ENCODE results near the gene CAAP1. TPM values are rescaled to one million over a fixed set of nuclear protein-coding genes. Genes with fewer than 3 reads are reported as not detected.
A peak's percentile ranks its signal among the peaks of the same experiment; 100 is the strongest.

CAAP1 gene
- total RNA-seq, 1 donor from 2014 or later = 26.3 TPM

- peak; percentile 80 for DNase-seq (ENCODE audit: low read depth)
- no peak for TF ChIP-seq CTCF (conservative IDR thresholded peaks at IDR 0.05; ENCODE audit: low read depth, low read length)
- no peak overlapping the region for H3K4me3 ChIP-seq (ENCODE audit: low read depth, low read length)
Measured at GRCh38 chr9:26809795-26810194, 82.8 kb downstream of the CAAP1 start.

GRCh38 chr9:26807161-26807560 lies 85.4 kb downstream of the CAAP1 start:
- no peak for DNase-seq (ENCODE audit: low read depth)
- H3K4me3 ChIP-seq (ENCODE audit: low read depth, low read length) = no peak overlapping the region
- no peak for TF ChIP-seq CTCF (conservative IDR thresholded peaks at IDR 0.05; ENCODE audit: low read depth, low read length)

GRCh38 chr9:26802921-26803320 lies 89.7 kb downstream of the CAAP1 start:
- TF ChIP-seq CTCF (conservative IDR thresholded peaks at IDR 0.05; ENCODE audit: low read depth, low read length) = no peak
- no peak overlapping the region for H3K4me3 ChIP-seq (ENCODE audit: low read depth, low read length)
- no peak for DNase-seq (ENCODE audit: low read depth)

GRCh38 chr9:26801772-26802171 lies 90.8 kb downstream of the CAAP1 start:
- DNase-seq (ENCODE audit: low read depth) = no peak
- TF ChIP-seq CTCF (conservative IDR thresholded peaks at IDR 0.05; ENCODE audit: low read depth, low read length) = no peak
- no peak overlapping the region for H3K4me3 ChIP-seq (ENCODE audit: low read depth, low read length)

GRCh38 chr9:26800322-26800721 lies 92.3 kb downstream of the CAAP1 start:
- TF ChIP-seq CTCF (conservative IDR thresholded peaks at IDR 0.05; ENCODE audit: low read depth, low read length) = no peak
- no peak for DNase-seq (ENCODE audit: low read depth)
- H3K4me3 ChIP-seq (ENCODE audit: low read depth, low read length) = no peak overlapping the region

GRCh38 chr9:26791274-26791673 lies 101.3 kb downstream of the CAAP1 start:
- TF ChIP-seq CTCF (conservative IDR thresholded peaks at IDR 0.05; ENCODE audit: low read depth, low read length) = no peak
- H3K4me3 ChIP-seq (ENCODE audit: low read depth, low read length) = no peak overlapping the region

More at GRCh38 chr9:26791274-26791673, 101.3 kb downstream of the CAAP1 start:
- no peak for DNase-seq (ENCODE audit: low read depth)

Other genes starting within 250 kb of the CAAP1 start
- gene PLAA, start 54.4 kb upstream of the CAAP1 start, total RNA-seq = 26.8 and 46.1 TPM in 2 replicates
- gene IFT74, start 63.6 kb upstream of the CAAP1 start, total RNA-seq = 7.2 and 17.5 TPM in 2 replicates
- not detected in 2 replicates for gene LRRC19, start 112.9 kb upstream of the CAAP1 start, total RNA-seq
- gene TEK, start 216.4 kb upstream of the CAAP1 start, total RNA-seq = not detected in 2 replicates